K562 (cell line): ENCODE measurements around the gene TRIM38. TPM values are rescaled to one million over a fixed set of nuclear protein-coding genes. Genes with fewer than 3 reads are reported as not detected.

ENCODE experiments used
- ID3 ChIP-seq, 2 experiments: fragments of 250-450 bp in 1 of 2; fragments of 450-650 bp in 1 of 2; sonication (Bioruptor Pico) in 1 of 2; IDR thresholded peaks; 2 replicates each; pipeline versions ENCODE4 v1.6.1 to v1.8.0; 2016 to 2021; ENCODE audit warnings: mild to moderate bottlenecking in 2 of 2, moderate library complexity in 2 of 2, missing compliant biosample characterization in 1 of 2, missing genetic modification characterization in 1 of 2
- JUND ChIP-seq, 2 experiments: IDR thresholded peaks; 2 replicates in 1 of 2; 3 replicates in 1 of 2; pipeline ENCODE4 v1.6.1; 2011; ENCODE audit warnings: borderline replicate concordance in 2 of 2, low read depth in 2 of 2, low read length in 2 of 2, improper control_type of control experiment in 1 of 2, missing biosample characterization in 1 of 2, missing genetic modification characterization in 1 of 2, missing genetic modification reagents in 1 of 2
- MXD1 ChIP-seq: fragments of 250-450 bp; sonication (Bioruptor Pico); IDR thresholded peaks from 2 replicates; pipeline ENCODE4 v1.8.0; 2021; ENCODE audit warnings: borderline replicate concordance, mild to moderate bottlenecking, moderate library complexity; ENCODE audit not compliant: poor library complexity, severe bottlenecking
- PYGO2 ChIP-seq: fragments of 450-650 bp; IDR thresholded peaks from 2 replicates; pipeline ENCODE4 v1.6.1; 2016; ENCODE audit warnings: mild to moderate bottlenecking, missing genetic modification characterization, moderate library complexity, missing compliant biosample characterization
- THRAP3 ChIP-seq: fragments of 450-650 bp; IDR thresholded peaks from 2 replicates; pipeline ENCODE4 v1.6.1; 2016; ENCODE audit warnings: mild to moderate bottlenecking, inconsistent platforms, borderline replicate concordance
- ZNF197 ChIP-seq: fragments of 200-800 bp; sonication (Bioruptor generic); IDR thresholded peaks from 2 replicates; pipeline ENCODE4 v1.6.1; 2016; ENCODE audit warnings: low read depth, missing genetic modification characterization, missing compliant biosample characterization
- ZNF263 ChIP-seq: sonication (generic); formaldehyde crosslinking; IDR thresholded peaks from 2 replicates; pipeline ENCODE4 v1.8.0; 2022; ENCODE audit warnings: mild to moderate bottlenecking, missing genetic modification reagents, borderline replicate concordance
- ZNF586 ChIP-seq: fragments of 450-650 bp; formaldehyde crosslinking; conservative IDR thresholded peaks from 2 replicates; pipeline ENCODE4 v1.4.0; 2020; ENCODE audit warnings: mild to moderate bottlenecking, moderate library complexity
- polyA plus RNA-seq, 8 experiments: library from polyadenylated mRNA; depleted of rRNA in 4 of 8; stranded (reverse) in 5 of 8; unstranded in 3 of 8; fragments of >200 nt; fragmentation: Nextera tagmentation in 2 of 8; fragmentation: Illumina TruSeq in 1 of 8; extraction: Ambion mirVana in 2 of 8; extraction: Trizol in 1 of 8; gene quantifications; 2 replicates each; pipeline versions ENCODE4 v1.2.1 to v1.2.3, GENCODE V29; 2011 to 2014; ENCODE audit warnings: inconsistent platforms in 1 of 8, missing spikeins in 1 of 8
- total RNA-seq, 7 experiments: library from RNA; depleted of rRNA in 6 of 7; stranded (reverse); fragments of >200 nt in 6 of 7; fragmentation: Illumina TruSeq in 2 of 7; extraction: Trizol in 2 of 7; gene quantifications; 2 replicates each; pipeline versions ENCODE4 v1.2.1 to v1.2.3, GENCODE V29; 2011 to 2021; ENCODE audit warnings: low replicate concordance in 1 of 7
- TF ChIP-seq, protein P1 (sequence below): sonication (generic); formaldehyde crosslinking; IDR thresholded peaks from 2 replicates; pipeline ENCODE4 v1.8.0; 2022; ENCODE audit warnings: mild to moderate bottlenecking, missing genetic modification reagents, borderline replicate concordance
- TF ChIP-seq, protein P2 (sequence below): fragments of 250-450 bp; sonication (Bioruptor Pico); IDR thresholded peaks from 2 replicates; pipeline ENCODE4 v1.4.0; 2020; ENCODE audit warnings: mild to moderate bottlenecking, moderate library complexity
- TF ChIP-seq, protein P3 (sequence below): fragments of 250-450 bp; sonication (Bioruptor Pico); IDR thresholded peaks from 2 replicates; pipeline ENCODE4 v1.4.0; 2020

The TRIM38 gene
- total and polyA plus RNA-seq, 9 of the 15 experiments (the other 6 are each of a cell fraction or from before 2014, with no cell fraction given) = 1.7 to 6.7 (median 6.3) TPM

- TF ChIP-seq, protein P1, sequence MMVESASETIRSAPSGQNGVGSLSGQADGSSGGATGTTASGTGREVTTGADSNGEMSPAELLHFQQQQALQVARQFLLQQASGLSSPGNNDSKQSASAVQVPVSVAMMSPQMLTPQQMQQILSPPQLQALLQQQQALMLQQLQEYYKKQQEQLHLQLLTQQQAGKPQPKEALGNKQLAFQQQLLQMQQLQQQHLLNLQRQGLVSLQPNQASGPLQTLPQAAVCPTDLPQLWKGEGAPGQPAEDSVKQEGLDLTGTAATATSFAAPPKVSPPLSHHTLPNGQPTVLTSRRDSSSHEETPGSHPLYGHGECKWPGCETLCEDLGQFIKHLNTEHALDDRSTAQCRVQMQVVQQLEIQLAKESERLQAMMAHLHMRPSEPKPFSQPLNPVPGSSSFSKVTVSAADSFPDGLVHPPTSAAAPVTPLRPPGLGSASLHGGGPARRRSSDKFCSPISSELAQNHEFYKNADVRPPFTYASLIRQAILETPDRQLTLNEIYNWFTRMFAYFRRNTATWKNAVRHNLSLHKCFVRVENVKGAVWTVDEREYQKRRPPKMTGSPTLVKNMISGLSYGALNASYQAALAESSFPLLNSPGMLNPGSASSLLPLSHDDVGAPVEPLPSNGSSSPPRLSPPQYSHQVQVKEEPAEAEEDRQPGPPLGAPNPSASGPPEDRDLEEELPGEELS (CRISPR knock-in tag) = no peak; the same call in 1 of the 2 replicates
- TF ChIP-seq ZNF263 (CRISPR knock-in tag) (no peak), ZNF586 (CRISPR knock-in tag) (peak; percentile 78; the same call in 1 of the 2 replicates), ID3 (CRISPR knock-in tag; IDR thresholded peaks at IDR 0.05) (no peak), ID3 (tag; IDR thresholded peaks at IDR 0.05) (peak; percentile 14; the same call in 1 of the 2 replicates), JUND (IDR thresholded peaks at IDR 0.05; ENCODE audit: borderline replicate concordance, low read depth, low read length) (no peak), JUND (tag; IDR thresholded peaks at IDR 0.05; ENCODE audit: borderline replicate concordance, low read depth, low read length) (no peak; the same call in 2 of the 3 replicates), ZNF197 (CRISPR knock-in tag) (no peak), MXD1 (no peak), THRAP3 (peak; percentile 77; the same call in 1 of the 2 replicates), PYGO2 (tag) (peak; percentile 47; the same call in 1 of the 2 replicates)
- TF ChIP-seq, protein P2, sequence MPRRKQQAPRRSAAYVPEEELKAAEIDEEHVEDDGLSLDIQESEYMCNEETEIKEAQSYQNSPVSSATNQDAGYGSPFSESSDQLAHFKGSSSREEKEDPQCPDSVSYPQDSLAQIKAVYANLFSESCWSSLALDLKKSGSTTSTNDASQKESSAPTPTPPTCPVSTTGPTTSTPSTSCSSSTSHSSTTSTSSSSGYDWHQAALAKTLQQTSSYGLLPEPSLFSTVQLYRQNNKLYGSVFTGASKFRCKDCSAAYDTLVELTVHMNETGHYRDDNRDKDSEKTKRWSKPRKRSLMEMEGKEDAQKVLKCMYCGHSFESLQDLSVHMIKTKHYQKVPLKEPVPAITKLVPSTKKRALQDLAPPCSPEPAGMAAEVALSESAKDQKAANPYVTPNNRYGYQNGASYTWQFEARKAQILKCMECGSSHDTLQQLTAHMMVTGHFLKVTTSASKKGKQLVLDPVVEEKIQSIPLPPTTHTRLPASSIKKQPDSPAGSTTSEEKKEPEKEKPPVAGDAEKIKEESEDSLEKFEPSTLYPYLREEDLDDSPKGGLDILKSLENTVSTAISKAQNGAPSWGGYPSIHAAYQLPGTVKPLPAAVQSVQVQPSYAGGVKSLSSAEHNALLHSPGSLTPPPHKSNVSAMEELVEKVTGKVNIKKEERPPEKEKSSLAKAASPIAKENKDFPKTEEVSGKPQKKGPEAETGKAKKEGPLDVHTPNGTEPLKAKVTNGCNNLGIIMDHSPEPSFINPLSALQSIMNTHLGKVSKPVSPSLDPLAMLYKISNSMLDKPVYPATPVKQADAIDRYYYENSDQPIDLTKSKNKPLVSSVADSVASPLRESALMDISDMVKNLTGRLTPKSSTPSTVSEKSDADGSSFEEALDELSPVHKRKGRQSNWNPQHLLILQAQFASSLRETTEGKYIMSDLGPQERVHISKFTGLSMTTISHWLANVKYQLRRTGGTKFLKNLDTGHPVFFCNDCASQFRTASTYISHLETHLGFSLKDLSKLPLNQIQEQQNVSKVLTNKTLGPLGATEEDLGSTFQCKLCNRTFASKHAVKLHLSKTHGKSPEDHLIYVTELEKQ (CRISPR knock-in tag) = no peak
- TF ChIP-seq, protein P3, sequence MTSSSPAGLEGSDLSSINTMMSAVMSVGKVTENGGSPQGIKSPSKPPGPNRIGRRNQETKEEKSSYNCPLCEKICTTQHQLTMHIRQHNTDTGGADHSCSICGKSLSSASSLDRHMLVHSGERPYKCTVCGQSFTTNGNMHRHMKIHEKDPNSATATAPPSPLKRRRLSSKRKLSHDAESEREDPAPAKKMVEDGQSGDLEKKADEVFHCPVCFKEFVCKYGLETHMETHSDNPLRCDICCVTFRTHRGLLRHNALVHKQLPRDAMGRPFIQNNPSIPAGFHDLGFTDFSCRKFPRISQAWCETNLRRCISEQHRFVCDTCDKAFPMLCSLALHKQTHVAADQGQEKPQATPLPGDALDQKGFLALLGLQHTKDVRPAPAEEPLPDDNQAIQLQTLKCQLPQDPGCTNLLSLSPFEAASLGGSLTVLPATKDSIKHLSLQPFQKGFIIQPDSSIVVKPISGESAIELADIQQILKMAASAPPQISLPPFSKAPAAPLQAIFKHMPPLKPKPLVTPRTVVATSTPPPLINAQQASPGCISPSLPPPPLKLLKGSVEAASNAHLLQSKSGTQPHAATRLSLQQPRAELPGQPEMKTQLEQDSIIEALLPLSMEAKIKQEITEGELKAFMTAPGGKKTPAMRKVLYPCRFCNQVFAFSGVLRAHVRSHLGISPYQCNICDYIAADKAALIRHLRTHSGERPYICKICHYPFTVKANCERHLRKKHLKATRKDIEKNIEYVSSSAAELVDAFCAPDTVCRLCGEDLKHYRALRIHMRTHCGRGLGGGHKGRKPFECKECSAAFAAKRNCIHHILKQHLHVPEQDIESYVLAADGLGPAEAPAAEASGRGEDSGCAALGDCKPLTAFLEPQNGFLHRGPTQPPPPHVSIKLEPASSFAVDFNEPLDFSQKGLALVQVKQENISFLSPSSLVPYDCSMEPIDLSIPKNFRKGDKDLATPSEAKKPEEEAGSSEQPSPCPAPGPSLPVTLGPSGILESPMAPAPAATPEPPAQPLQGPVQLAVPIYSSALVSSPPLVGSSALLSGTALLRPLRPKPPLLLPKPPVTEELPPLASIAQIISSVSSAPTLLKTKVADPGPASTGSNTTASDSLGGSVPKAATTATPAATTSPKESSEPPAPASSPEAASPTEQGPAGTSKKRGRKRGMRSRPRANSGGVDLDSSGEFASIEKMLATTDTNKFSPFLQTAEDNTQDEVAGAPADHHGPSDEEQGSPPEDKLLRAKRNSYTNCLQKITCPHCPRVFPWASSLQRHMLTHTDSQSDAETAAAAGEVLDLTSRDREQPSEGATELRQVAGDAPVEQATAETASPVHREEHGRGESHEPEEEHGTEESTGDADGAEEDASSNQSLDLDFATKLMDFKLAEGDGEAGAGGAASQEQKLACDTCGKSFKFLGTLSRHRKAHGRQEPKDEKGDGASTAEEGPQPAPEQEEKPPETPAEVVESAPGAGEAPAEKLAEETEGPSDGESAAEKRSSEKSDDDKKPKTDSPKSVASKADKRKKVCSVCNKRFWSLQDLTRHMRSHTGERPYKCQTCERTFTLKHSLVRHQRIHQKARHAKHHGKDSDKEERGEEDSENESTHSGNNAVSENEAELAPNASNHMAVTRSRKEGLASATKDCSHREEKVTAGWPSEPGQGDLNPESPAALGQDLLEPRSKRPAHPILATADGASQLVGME (CRISPR knock-in tag) = no peak
These were observed 69.9 kb downstream of the TRIM38 start (continued) for GRCh38 chr6:26032340-26033084.
